Esophagus muscularis mucosa (tissue), 4 donors: Measurements from ENCODE around the gene CEBPE.

Experiments used
- CTCF ChIP-seq, 3 experiments: fragments of 200-600 bp in 2 of 3; fragments of 450-650 bp in 1 of 3; sonication (generic) in 2 of 3; IDR thresholded peaks; one replicate each; pipeline ENCODE4 v1.5.1; 2017 to 2019; ENCODE audit warnings: antibody characterized with exemption in 3 of 3, mild to moderate bottlenecking in 2 of 3, moderate library complexity in 1 of 3
- EP300 ChIP-seq: sonication (generic); formaldehyde crosslinking; IDR thresholded peaks from one replicate; pipeline ENCODE4 v1.6.1; 2017; ENCODE audit warnings: antibody characterized with exemption
- POLR2A ChIP-seq: fragments of 450-650 bp; IDR thresholded peaks from one replicate; pipeline ENCODE4 v1.6.1; 2017; ENCODE audit warnings: antibody characterized with exemption, moderate library complexity, mild to moderate bottlenecking, low read depth
- POLR2AphosphoS5 ChIP-seq, 2 donors: sonication (generic); formaldehyde crosslinking; IDR thresholded peaks; one replicate each; pipeline ENCODE4 v1.6.1; 2017; ENCODE audit warnings: antibody characterized with exemption in 2 of 2

GRCh38 chr14:23168246-23168645 lies 49.2 kb upstream of the CEBPE start:
- no peak for TF ChIP-seq POLR2A
- TF ChIP-seq CTCF (IDR thresholded peaks at IDR 0.05) = no peak
- TF ChIP-seq POLR2AphosphoS5 (IDR thresholded peaks at IDR 0.05) = peak; percentile 14 to 68
- peak; percentile 38 for TF ChIP-seq EP300
